COLO668 (cell line): Measurements from ENCODE around the gene CHST10.

Experiments used
- DNase-seq: peaks from one replicate; lab custom pipeline; 2025; ENCODE audit not compliant: unreplicated experiment; lab: John Stamatoyannopoulos, UW

CHST10 gene

DNA sequence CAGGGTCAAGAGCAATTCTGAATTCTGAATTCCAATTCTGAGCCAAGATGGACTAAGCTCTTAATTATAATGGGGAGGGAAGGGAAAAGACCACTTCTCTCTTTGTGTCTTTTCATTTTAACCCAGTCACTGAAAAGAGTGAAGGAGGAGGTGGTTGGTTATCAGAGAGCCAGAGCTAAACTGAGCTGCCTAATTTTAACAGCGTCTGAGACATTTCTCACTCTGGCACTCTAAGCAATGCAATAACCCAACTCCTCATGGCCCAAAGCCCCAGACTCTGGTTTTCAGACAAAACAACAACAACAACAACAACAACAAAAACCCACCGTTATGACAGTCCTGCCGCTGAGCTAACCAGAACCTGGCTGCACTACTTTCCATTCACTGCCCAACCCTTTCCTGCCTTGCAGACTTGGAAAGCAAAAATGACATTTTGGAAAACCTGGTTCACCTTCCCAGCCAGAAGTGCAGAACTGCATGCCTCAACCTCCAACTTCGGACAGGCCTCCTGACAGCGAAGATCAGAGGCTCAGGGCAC, 1.0 kb downstream of the CHST10 start:
- DNase-seq = no peak

DNA sequence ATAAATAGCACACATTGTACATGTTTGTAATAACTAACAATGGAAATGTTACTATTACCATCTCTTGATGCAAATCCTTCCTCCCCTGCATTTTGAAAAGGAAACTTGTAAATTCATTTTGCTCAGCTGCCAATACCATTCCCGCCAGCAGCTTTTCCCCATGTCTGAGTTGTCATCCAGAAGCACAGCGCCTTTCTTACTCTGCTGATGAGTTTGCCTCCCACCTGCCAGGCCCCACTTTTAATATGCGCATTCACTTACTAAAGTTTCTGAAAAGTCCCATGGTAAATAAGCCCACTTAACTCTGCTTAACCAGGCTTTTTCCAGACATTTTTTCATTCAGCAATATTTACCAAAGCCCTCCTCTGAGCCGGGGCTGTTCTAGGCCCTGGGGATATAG, 3.9 kb downstream of the CHST10 start:
- no peak for DNase-seq

DNA sequence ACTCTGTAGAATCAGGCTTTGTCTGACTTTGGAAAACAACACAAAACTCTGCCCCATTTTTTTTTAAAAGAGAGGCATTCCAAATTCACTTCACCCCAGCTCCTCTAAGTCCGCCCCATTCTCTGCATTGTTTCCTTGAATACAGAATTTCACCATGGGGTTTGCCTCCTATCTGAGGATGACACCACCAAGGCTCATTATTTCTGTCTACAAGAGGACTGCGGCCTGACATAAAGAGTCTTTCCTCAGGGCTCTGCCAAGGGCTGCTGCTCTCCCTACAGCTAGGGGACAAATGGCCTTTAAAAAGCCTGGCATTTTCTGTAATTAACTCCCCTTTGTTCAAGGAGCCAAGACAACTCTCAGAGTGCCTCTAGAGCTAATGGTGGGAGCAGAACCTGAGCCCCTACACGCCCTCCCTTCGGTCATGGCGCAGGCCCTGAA, 4.6 kb downstream of the CHST10 start:
- no peak for DNase-seq

DNA sequence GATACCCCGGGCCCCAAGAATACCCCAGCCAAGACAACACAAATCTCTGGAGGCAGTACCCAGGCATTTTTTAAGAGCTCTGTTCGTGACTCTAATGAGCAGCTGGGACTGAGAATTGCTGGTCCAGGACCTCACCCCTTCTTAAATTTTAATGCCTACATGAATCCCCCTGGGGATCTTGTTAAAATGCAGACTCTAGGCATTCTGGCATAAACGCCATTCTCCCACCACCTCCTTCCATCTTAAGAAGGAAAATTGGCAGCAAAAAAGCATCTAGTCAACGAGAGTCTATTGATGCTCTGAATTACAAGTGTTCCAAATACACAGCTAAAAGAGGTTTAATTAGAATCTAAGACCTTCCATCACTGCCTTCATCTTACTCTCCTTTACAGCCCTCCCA, 5.0 kb downstream of the CHST10 start:
- DNase-seq = no peak

DNA sequence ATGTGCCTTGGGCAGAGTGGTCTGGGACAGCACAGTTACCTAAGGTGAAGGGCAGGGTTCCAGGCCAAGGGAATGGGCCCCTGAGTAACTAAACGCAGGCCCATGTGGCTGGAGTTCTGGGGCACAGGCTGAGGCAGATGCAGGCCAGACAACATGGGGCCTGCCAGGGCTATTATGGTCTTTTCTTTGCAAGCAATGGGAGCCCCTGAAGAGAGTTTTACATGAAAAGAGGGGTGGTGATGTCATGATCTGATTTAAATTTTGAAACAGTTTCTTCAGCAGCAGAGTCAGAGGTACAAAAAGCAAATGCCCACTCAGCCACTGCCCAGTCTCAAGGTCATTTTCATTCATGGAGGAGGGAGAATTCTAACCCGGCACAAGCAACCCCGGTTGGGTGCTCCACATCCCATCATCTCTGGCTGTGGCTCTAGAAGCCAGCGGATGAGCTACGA, 5.6 kb downstream of the CHST10 start:
- no peak for DNase-seq

DNA sequence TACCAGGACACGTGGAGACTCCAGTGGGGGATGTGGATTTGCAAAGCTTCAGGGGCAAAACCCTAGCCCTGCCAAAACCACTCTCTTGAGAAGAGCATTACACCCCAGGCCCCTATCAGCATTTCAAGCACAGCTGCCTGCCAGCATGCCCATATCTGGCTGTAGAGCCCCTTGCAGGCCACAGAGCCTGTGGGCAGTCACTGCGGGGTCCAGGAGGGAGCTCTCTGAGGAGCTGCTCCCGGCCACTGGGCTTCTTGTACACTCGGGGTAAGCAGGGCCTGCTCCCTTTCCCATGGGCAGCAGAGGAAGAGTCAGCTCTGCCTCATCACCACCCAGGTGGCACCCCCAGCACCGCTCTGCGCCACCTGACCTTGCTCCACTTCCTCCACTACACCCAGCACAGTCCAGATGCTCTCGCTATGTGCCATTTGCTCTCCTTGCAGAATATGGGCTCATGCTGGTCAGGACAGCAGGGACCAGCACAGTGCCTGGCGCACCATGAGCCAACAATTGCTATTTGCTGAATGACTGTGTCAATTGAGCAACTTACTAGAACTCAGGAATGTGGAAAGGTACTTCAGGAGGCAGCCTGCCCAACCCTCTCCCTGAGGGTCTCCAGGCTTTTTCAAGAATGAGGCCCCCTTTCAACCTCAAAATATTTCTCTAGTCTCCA, 7.4 kb downstream of the CHST10 start:
- DNase-seq = no peak

DNA sequence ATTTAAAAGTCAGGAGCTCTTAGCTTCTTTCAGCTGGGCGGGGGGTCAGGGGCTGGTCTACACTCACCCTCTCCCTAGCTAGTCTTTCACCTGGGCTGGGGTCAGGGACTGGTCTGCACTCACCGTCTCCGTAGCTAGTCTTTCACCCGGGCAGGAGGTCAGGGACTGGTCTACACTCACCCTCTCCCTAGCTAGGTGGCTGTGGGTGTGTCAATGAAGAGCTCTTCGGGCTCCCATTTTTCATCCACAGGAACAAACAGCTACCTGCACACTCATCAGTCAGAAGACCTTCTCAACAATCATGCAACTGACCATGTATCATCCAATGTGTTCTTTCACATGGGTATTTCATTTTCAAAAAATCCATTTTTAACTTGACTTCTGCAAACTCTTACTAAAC, 8.0 kb downstream of the CHST10 start:
- no peak for DNase-seq

DNA sequence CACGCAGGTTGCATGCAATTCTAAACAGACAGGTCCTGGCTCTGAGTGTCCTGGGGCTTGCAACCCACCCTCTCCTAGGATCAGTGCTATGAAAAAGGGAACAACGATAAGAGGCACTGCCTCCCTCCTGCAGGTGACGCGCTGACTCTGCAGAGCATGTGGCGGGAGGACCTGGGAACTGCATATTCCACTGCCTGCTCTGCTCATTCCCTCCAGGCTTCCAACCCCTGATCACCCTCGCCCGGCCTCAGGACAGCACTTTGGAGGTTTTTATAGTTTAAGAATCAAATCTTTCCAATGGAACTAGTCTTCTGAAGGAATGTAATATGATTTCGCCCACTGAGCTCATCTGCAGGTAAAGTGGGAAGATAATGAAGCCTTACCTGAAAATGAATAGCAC, 8.5 kb downstream of the CHST10 start:
- DNase-seq = no peak

DNA sequence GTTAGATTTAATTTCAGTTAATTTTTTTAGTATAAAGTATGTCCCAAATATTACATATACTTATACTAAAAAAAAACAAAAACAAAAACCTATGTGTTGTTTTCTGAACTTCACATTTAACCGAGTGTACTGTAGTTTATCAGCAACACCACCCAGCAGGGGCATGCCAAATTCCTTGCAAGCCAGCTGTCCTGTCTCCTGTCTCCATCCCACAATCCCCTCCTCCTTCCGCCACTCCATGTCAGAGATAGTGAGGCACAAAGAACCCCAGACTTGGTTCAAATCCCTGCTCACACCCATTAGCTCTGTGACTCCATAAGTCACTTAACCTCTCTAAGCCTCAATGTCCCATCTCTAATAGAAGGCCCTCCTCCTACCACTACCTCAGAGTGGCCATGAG, 9.4 kb downstream of the CHST10 start:
- no peak for DNase-seq

DNA sequence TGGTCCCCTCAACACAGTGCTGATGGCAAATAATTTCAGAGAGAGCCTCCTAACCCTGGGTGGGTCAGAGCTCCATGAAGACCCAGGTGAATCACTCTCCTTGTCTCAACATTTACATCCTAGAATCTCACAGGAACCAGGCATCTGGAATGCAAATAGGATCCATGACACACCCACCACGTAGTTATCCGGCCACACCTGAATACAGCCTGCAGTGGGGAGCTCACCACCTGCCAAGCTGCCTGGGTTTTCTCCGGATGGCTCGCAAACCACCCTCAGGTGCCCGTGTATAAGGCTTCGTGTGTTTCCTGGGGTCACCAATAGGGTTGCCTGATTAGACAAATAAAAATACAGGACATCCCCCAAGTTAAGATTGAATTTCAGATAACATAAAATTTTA, 9.9 kb downstream of the CHST10 start:
- no peak for DNase-seq

DNA sequence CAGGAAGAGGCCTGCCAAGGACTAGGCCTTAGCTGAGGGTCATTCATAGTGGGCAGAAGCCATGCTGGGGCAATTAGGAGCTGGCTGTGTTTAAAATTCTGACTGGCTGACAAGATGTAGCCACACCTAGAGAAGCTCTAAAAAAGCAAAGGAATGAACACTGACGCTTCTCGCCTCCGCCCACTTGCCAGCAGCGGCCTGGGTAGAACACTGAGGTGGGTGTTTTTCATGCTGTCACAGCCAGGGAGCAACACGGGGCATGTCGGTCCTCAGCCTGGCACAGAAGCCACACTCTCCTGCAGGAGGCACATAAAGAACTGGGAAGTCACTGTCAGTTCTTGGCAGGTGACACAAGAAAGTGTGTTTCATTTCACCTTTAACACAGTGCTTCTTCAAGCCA, 10.4 kb downstream of the CHST10 start:
- no peak for DNase-seq

DNA sequence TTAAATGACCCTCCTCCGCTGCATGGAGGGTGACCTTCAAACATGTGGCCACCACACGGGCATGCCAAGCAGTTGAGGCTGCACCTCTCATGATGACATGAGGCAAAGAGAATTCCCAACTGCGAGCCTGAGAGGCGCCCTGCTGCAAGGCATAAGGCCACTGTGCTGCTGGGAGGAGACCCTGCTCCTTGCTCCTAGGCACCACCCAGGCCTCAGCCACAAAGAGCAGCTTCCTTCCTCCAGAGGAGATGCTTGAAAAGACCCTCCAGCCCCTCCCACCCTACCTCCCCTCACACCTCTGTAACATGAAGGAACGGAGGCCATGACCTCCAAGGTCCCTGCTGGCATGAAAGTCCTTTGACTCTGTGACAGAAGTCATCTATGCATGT, 11.4 kb downstream of the CHST10 start:
- no peak for DNase-seq

DNA sequence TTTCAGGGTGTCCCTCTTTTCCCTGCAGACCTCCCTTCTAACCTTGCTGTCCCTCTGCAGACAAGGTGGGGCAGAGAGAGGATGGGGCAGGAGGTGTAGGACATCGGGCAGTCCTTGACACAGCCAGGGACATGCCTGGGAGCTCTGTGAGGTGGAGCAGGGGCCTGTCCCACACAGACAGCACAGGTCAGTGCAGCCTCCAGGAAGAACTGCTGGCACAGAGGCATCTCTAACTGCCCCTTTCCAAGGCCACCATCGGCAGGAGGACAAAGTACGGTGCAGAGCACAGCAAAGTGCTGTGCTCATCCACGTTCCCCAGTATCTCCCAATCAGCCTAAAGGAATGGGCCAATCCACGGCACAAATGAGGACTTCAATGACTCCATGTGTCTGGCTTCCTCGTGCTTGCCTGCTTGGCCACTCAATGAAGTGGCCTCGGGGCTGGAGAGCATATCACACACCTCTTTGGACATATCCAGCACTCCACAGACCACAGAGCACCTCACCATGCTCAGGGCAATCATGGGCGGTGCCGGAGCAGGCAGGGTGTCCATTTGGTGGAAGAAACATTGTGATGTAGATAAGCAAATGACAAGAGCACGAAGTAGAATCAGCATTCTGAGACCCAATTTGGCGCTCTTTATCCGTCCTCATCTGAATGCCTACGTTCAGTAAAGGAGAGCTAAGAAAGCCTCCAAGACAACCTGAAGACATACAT, 11.9 kb downstream of the CHST10 start:
- no peak for DNase-seq

DNA sequence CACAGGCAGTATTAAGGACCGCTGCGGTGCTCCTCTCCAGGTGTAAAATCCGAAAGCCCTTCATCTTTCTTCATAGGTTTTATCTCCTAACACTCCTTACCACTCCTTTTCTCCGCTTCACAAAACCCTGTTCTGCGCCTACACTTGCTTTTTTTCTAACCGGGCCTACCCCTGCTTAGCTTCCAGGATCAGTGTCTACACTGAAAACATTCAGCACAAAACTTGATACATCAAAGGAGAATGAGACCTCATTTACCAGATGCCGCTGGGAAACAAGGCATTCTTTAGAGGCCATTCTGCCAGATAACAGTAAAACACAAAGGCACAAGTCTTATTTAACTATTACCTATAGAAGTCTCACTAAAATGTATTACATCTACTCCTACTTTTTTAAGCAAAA, 13.1 kb downstream of the CHST10 start:
- no peak for DNase-seq

DNA sequence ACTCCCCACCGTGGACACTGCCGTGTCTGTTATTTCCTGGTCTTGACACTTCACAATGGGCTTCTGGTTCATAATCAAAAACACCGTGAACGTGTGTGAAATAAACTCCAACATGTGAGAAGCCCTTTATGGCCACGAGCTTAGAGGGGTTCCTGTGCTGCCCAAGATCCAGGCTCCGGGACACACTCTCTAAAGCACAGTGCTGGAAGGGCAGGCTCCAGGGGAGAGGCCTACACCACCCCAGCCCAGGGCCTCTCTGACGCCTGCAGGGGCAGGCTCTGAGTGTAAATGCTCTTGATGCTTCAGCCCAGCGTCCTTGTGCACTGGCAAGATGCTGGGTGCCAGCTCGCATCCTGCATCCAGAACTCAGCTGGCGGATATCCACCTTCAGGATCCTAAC, 13.7 kb downstream of the CHST10 start:
- no peak for DNase-seq

DNA sequence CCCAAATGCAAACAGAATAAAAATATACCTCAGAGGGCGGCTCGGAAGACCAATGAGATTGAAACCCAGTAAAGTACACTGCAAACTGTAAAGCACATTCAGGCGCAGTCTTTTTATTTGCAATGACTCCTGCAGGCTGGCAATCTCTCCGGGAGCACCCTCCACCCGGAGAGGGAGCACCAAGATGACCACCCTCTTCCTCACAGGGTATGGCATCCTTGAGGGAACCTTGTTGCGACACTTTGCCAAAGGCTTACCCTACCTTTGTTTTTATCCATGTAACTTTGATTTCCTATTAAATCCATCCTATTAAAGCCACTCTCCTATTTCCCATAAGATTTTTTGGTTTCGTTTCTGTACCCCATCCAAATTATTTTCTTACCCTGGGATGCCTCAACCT, 16.2 kb downstream of the CHST10 start:
- DNase-seq = no peak

DNA sequence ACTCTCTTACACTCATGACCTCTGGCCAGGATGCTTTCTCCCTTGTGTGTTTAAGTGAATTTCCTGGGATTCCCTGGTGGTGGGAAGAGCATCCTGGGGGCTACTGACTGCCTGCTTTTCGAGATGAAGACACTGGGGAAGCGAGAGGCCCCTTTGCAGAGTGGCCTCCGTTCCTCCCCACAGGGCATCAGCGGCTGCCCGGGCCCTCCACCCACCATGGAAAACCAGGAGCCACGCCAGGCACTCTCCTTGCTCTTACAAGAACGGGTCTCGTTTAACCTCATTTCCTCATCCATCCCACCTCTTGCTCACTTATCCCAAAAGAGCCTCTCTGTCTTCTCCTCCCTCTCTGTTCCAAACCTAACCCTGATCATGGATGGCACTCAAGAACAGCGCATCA, 17.8 kb downstream of the CHST10 start:
- no peak for DNase-seq

DNA sequence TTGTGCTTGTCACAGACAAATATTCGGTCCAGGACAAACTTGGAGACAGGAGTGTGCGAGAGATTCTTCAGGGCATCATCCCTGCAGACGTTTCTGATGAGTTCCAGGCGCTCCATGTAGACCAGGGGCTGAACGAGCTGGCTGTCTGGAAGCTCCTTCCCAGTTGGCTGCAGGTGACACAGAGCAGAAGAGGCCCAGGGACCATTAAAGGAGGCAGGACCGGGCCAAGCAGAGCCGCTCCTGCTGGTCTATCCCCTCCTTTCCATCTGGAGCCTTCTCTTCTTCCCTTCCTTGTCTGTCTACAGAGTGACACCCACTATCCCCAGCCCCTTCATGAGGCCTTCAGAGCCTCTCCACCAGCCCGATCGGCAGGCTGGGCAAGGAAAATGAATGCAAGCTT, 19.5 kb downstream of the CHST10 start:
- DNase-seq = no peak

DNA sequence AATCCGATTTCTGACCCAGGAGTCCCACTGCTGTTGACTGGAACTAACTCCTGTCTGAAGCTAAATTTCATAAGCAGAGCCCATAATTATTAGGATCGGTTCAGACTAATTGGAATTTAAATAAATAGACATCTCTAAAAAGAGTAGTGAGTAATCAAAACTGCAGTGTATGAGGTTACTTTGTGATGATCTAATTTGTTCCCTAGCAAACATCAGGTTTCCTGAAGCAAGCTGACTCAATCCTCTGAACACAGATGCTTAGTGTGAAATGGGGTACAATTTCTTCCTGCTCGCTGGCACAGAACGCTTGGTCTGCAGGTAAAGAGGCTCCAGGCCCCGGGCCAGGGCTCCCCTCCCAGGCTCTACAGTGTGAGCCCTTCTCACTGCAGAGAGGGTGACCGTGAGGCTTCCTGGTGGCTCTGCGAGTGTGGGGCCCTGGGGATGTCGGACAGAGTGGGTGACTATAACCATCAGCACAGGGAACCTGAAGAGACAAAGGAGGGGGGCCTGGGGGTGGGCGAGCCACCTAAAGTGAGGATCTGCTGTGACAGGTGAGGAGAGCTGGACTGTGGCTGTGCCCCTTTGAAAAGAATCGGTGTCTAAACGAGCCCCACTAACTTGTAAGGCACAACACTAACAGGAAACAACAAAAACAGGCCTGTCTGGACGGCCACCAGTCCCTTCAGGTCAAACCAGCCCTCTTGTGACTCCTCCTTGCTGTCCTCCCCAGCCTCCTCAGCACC, 20.2 kb downstream of the CHST10 start:
- no peak for DNase-seq

DNA sequence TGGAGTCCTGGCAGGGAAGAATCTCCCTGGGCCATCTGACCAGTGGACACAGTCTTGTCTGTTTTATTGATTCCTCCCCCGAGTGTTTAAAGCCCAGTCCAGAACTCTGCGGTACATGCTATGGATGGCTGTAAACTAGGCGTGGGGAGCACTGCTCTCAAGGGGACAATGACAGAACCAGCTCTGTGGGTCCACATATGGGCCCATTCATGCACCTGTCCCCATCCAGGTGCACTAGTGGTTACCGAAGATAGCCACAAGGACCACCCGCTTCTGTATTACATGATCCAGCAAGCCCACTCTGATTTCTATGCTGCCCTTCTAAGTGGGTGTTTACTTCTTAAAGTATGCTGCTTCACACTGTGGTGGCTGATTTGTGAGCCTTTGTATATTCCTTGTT, 21.0 kb downstream of the CHST10 start:
- no peak for DNase-seq

DNA sequence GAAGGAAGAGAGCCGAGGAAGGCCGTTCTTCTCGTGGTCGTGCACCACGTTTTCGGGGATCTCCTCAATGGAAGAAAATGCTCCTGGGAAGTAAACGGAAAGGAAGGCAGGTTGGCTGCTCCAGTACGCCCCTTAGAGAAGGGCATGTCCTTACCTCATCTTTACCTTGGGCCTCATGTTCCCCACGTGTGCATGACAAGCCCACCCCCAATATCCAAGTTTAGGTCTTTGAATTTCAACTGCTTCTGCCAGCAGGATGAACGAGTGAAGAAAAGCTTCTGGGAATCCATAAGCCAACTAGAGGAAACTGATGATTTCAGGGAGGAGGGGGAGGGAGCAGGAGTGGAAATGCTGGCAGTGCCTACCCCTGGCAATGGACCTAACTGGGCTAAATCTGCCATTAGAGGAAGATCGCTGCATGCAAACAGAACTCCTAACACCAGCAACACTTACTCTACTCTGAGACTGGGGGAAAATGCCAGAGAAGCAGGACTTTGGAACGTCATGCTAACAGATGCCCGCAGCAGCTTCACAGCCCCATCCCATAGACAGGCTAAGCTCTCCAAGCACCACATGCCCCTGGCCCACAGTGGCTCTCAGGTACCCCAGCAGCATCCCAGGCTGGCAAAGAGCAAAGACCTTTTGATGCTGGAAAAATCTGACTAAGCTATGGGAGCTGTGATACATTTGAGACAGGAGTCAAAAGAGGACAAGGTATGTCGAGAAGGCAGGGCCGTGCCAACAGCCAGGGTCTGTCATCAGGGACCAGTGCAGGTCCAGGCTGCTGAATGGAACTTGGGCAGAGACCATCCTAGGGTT, 21.7 kb downstream of the CHST10 start:
- no peak for DNase-seq
